HG03066 (cell line): Measurements from ENCODE around the gene PRRC2C.
"Not testable (repeated sequence)": the region's sequence is repeated elsewhere in the genome, so short reads cannot be mapped to it uniquely, and the experiment has no call there.

Source experiments
- ATAC-seq: cut with Tn5 transposase; IDR thresholded peaks from one replicate; pipeline ENCODE4 v1.9.1; 2021; ENCODE audit warnings: low read depth; ENCODE audit not compliant: unreplicated experiment

The PRRC2C gene

GRCh38 chr1:171581766-171582165 lies 96.4 kb downstream of the PRRC2C start:
- no peak for ATAC-seq

GRCh38 chr1:171582589-171582988 lies 97.3 kb downstream of the PRRC2C start:
- no peak for ATAC-seq

GRCh38 chr1:171583591-171584201 lies 98.4 kb downstream of the PRRC2C start:
- no peak for ATAC-seq

- no peak for ATAC-seq
Measured at GRCh38 chr1:171585715-171586114, 100.4 kb downstream of the PRRC2C start.

GRCh38 chr1:171588230-171588629 lies 102.9 kb downstream of the PRRC2C start:
- no peak for ATAC-seq

- no peak for ATAC-seq
Measured at GRCh38 chr1:171590022-171590421, 104.7 kb downstream of the PRRC2C start.

GRCh38 chr1:171595324-171595723 lies 110.0 kb downstream of the PRRC2C start:
- ATAC-seq, result no peak

GRCh38 chr1:171596119-171596518 lies 110.8 kb downstream of the PRRC2C start:
- ATAC-seq, result no peak

GRCh38 chr1:171596705-171597104 lies 111.4 kb downstream of the PRRC2C start:
- no peak for ATAC-seq

- no peak for ATAC-seq
Measured at GRCh38 chr1:171597203-171597602, 111.9 kb downstream of the PRRC2C start.

- not testable (repeated sequence) for ATAC-seq
Measured at GRCh38 chr1:171600310-171600709, 115.0 kb downstream of the PRRC2C start.

- ATAC-seq, result no peak
Measured at GRCh38 chr1:171600862-171601261, 115.5 kb downstream of the PRRC2C start.

GRCh38 chr1:171603042-171603441 lies 117.7 kb downstream of the PRRC2C start:
- ATAC-seq, result not testable (repeated sequence)

- ATAC-seq, result peak; percentile 54
Measured at GRCh38 chr1:171606402-171606941, 121.1 kb downstream of the PRRC2C start.

GRCh38 chr1:171610385-171610784 lies 125.1 kb downstream of the PRRC2C start:
- peak; percentile 38 for ATAC-seq

GRCh38 chr1:171611306-171611705 lies 126.0 kb downstream of the PRRC2C start:
- no peak for ATAC-seq

GRCh38 chr1:171613282-171613681 lies 128.0 kb downstream of the PRRC2C start:
- ATAC-seq, result no peak

- ATAC-seq, result peak; percentile 40
Measured at GRCh38 chr1:171615122-171615906, 130.0 kb downstream of the PRRC2C start.

GRCh38 chr1:171616586-171616985 lies 131.3 kb downstream of the PRRC2C start:
- no peak for ATAC-seq

- ATAC-seq, result no peak
Measured at GRCh38 chr1:171622152-171622462, 136.8 kb downstream of the PRRC2C start, which contains the start of gene MYOCOS. Gene MYOCOS (plus strand): TSS chr1:171622243. CDS start chr1:171623884, 1,641 bp downstream.

GRCh38 chr1:171623651-171624331 lies 138.5 kb downstream of the PRRC2C start:
- no peak for ATAC-seq
